Measurements from ENCODE around the gene SSC5D.

DNA sequence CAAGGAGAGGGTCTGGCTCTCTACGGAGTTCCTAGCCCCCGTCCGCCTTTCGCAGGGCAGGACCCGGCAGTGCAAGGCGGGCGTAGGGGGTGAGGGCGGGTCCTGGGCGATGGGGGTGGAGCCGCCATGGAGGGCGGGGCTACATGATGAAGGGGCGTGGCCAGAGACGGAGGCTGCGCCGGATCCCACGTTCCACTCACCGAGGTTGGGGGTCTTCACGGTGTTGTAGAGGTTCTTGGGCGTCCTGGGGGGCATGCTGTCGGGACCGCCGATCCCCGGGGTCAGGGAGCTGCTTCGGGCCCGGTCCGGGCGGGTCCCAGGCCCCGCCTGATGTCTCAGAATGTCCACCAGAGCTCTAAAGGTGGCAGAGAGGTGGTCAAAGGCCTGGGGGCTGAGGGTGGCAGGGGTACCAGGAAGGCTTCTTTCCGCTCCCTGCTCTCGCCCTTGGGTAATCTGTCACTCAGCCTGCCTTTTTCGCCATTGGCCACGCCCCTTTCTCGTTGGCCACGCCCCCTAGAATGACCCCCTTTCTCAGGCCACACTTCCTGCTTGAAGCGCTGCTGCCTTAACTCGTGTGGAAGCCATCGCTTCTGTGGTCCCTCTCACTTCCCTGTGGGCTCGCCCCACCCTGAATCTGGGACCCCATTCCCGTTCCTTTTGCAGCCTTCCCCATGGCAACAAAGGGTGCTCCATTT is 47.7 kb upstream of the SSC5D start:
- no peak for TF ChIP-seq POLR2A (IDR thresholded peaks at IDR 0.05; ENCODE audit: low read depth, low read length)
- TF ChIP-seq MAFK (IDR thresholded peaks at IDR 0.05; ENCODE audit: low read depth, low read length), result no peak
- TF ChIP-seq, protein P1, sequence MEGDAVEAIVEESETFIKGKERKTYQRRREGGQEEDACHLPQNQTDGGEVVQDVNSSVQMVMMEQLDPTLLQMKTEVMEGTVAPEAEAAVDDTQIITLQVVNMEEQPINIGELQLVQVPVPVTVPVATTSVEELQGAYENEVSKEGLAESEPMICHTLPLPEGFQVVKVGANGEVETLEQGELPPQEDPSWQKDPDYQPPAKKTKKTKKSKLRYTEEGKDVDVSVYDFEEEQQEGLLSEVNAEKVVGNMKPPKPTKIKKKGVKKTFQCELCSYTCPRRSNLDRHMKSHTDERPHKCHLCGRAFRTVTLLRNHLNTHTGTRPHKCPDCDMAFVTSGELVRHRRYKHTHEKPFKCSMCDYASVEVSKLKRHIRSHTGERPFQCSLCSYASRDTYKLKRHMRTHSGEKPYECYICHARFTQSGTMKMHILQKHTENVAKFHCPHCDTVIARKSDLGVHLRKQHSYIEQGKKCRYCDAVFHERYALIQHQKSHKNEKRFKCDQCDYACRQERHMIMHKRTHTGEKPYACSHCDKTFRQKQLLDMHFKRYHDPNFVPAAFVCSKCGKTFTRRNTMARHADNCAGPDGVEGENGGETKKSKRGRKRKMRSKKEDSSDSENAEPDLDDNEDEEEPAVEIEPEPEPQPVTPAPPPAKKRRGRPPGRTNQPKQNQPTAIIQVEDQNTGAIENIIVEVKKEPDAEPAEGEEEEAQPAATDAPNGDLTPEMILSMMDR (conservative IDR thresholded peaks at IDR 0.05; ENCODE audit: low read depth, low read length), result no peak
- no peak for TF ChIP-seq CEBPB (IDR thresholded peaks at IDR 0.05; ENCODE audit: low read depth, low read length)
- TF ChIP-seq CHD1 (IDR thresholded peaks at IDR 0.05; ENCODE audit: low read depth, low read length), result no peak
- TF ChIP-seq RCOR1 (IDR thresholded peaks at IDR 0.05; ENCODE audit: insufficient replicate concordance, low read length), result no peak

All from IMR-90 (cell line).